Endothelial cell of umbilical vein (primary cell): ENCODE measurements around the gene DHDDS.

Experiments
- CTCF ChIP-seq, 2 donors: IDR thresholded peaks; 1 replicate in 1 of 2; 2 replicates in 1 of 2; pipeline ENCODE4 v1.5.1; 2011; ENCODE audit warnings: low read length in 2 of 2, mild to moderate bottlenecking in 2 of 2, moderate library complexity in 2 of 2, control low read depth in 1 of 2, inconsistent platforms in 1 of 2, low read depth in 1 of 2; ENCODE audit not compliant: insufficient read depth in 1 of 2; ENCODE audit errors: extremely low read depth in 1 of 2
- EZH2 ChIP-seq: IDR thresholded peaks from 2 replicates; pipeline ENCODE4 v1.6.1; 2012; ENCODE audit warnings: borderline replicate concordance, low read depth, mild to moderate bottlenecking, moderate library complexity, low read length, inconsistent platforms; ENCODE audit not compliant: severe bottlenecking
- FOS ChIP-seq: IDR thresholded peaks from 2 replicates; pipeline ENCODE4 v1.6.1; 2011; ENCODE audit warnings: mild to moderate bottlenecking, low read length, moderate library complexity, borderline replicate concordance; ENCODE audit not compliant: insufficient read depth
- GATA2 ChIP-seq: IDR thresholded peaks from 2 replicates; pipeline ENCODE4 v1.7.0; 2011; ENCODE audit warnings: low read depth, mild to moderate bottlenecking, moderate library complexity, mixed read lengths, low read length; ENCODE audit not compliant: insufficient read length, insufficient read depth
- JUN ChIP-seq: IDR thresholded peaks from 2 replicates; pipeline ENCODE4 v1.6.1; 2011; ENCODE audit warnings: borderline replicate concordance, low read depth; ENCODE audit not compliant: insufficient read length, insufficient read depth
- MAX ChIP-seq: IDR thresholded peaks from 2 replicates; pipeline ENCODE4 v1.6.1; 2011; ENCODE audit not compliant: insufficient read depth, insufficient read length
- MYC ChIP-seq: IDR thresholded peaks from one replicate; pipeline ENCODE4 v1.6.1; 2011; ENCODE audit warnings: mild to moderate bottlenecking, low read depth, low read length
- POLR2A ChIP-seq: IDR thresholded peaks from 2 replicates; pipeline ENCODE4 v1.6.1; 2012; ENCODE audit warnings: low read depth, mild to moderate bottlenecking, control low read depth, low read length
- POLR2AphosphoS5 ChIP-seq: IDR thresholded peaks from 2 replicates; pipeline ENCODE4 v1.6.1; 2012; ENCODE audit warnings: low read depth, mild to moderate bottlenecking, control low read depth, low read length, moderate library complexity; ENCODE audit not compliant: insufficient read depth

GRCh38 chr1:26410706-26411623, 21.2 kb upstream of the DHDDS start, which contains the start of gene LIN28A:
- TF ChIP-seq CTCF (IDR thresholded peaks at IDR 0.05; ENCODE audit: extremely low read depth in 1 of 2, insufficient read depth in 1 of 2, low read depth in 1 of 2, low read length in 2 of 2) (no peak), POLR2A (no peak), MAX (no peak), POLR2AphosphoS5 (no peak), JUN (no peak), EZH2 (peak; percentile 96), MYC (no peak), FOS (no peak), GATA2 (no peak)
